Vagina (tissue), 2 donors: Measurements from ENCODE around the gene ST3GAL6.

Experiments
- POLR2A ChIP-seq, 2 donors: fragments of 450-650 bp; IDR thresholded peaks; one replicate each; pipeline ENCODE4 v1.6.1; 2017; ENCODE audit warnings: antibody characterized with exemption in 2 of 2, mild to moderate bottlenecking in 2 of 2, moderate library complexity in 2 of 2
- POLR2AphosphoS5 ChIP-seq, 2 donors: sonication (generic); formaldehyde crosslinking; IDR thresholded peaks; one replicate each; pipeline ENCODE4 v1.9.0; 2017; ENCODE audit warnings: antibody characterized with exemption in 2 of 2, mild to moderate bottlenecking in 2 of 2, low read depth in 1 of 2; ENCODE audit not compliant: insufficient read depth in 1 of 2
- TF ChIP-seq, protein P1 (sequence below), 3 experiments: fragments of 450-650 bp in 2 of 3; fragments of 200-600 bp in 1 of 3; sonication (generic) in 1 of 3; IDR thresholded peaks; one replicate each; pipeline ENCODE4 v1.5.1; 2017 to 2019; ENCODE audit warnings: antibody characterized with exemption in 3 of 3, mild to moderate bottlenecking in 2 of 3, moderate library complexity in 2 of 3

GRCh38 chr3:98746882-98747281 is 16.3 kb upstream of the ST3GAL6 start:
- TF ChIP-seq, protein P1, sequence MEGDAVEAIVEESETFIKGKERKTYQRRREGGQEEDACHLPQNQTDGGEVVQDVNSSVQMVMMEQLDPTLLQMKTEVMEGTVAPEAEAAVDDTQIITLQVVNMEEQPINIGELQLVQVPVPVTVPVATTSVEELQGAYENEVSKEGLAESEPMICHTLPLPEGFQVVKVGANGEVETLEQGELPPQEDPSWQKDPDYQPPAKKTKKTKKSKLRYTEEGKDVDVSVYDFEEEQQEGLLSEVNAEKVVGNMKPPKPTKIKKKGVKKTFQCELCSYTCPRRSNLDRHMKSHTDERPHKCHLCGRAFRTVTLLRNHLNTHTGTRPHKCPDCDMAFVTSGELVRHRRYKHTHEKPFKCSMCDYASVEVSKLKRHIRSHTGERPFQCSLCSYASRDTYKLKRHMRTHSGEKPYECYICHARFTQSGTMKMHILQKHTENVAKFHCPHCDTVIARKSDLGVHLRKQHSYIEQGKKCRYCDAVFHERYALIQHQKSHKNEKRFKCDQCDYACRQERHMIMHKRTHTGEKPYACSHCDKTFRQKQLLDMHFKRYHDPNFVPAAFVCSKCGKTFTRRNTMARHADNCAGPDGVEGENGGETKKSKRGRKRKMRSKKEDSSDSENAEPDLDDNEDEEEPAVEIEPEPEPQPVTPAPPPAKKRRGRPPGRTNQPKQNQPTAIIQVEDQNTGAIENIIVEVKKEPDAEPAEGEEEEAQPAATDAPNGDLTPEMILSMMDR (IDR thresholded peaks at IDR 0.05): no peak
- no peak for TF ChIP-seq POLR2AphosphoS5 (IDR thresholded peaks at IDR 0.05; ENCODE audit: insufficient read depth in 1 of 2, low read depth in 1 of 2)
- TF ChIP-seq POLR2A (IDR thresholded peaks at IDR 0.05): no peak
